Suppressor macrophage treated with lipopolysaccharide for 4 hours (primary cell): ENCODE data around the gene RASGEF1B.

ENCODE experiments used
- DNase-seq: peaks from one replicate; pipeline ENCODE4 v3.0.0-alpha.2; 2020

The RASGEF1B gene

DNA sequence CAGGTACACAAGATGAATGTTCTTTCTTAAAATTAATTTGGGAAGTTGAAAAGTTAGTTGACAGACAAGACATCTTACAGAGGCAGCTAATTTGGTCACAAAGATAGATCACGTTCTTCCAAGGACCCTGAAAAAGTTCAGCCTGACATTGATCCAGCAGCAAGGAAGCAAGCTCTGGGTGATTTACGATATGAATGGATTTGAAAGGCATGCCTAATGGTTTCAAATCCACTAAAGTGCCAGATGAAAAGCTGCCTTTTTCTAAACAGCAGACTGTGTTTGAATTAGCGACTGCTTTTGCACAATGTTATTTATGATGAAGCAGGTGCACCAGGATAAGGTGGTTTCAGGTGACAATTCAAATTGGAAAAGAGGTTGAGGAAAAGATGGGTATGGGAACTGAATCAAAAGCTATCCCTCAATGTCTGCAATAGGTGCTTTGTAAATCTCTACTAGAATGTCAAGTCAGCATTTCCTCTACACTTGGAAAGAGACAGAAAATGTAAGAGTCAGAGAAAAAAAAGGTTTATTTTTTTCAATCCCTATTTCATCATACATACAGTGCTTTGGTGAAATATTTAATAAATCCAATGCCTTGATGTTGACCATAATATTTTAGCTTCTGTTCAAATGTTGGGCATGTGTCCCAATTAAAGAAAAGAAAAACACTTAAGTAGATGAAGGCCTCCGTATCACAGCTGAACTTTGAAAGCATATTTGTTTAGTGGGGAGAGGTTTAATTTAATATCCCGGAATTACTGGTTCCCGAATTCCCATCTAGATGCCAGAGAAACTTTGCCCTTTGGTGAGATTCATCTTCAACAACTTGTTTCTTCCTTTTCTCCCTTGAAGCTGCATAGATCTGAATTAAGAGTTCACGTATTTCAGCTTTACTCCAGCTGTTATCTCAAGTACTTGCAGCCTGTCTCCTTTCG lies 6.0 kb downstream of the RASGEF1B start:
- no peak for DNase-seq

DNA sequence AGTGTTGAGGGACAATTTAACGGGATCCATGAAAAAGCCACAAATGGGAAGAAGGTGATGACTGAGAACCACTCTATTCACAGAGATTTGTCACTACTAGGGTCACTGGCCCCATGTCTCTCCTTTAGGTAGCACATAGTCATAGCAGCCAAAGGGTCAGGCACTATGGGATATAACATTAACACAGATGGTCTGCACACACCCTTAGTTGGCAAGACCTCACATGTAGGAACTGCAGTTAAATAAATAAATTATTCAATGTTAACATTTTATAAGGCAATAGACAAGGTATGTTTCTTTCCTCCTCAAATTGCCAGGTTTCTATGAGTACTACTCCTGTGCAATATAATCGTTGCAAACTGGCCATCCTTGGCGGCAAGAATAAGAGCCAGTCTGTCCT lies 10.9 kb downstream of the RASGEF1B start:
- DNase-seq, result no peak

- DNase-seq, result no peak
These were observed 11.5 kb downstream of the RASGEF1B start for GRCh38 chr4:81460191-81460701.

- no peak for DNase-seq
These were observed 12.5 kb downstream of the RASGEF1B start for GRCh38 chr4:81459228-81459627.

GRCh38 chr4:81457921-81458520 lies 13.7 kb downstream of the RASGEF1B start:
- no peak for DNase-seq

DNA sequence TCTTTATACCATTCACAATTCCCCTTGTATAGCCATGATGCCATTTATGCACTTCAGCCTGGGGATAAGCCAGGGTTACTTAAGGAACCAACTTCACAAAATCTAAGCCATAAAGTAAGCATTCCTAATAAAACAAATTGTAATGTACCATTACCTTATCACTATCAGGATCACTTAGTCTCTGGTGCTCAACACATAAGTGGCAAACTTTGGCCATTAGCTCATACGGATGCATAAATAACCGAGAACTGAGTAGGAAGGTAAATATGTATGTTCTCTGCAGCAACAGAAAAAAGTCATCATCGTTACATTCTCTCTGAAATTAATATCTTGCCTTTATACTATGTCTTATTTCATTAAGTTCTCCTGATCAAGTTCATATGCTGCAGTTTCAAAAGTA lies 14.4 kb downstream of the RASGEF1B start:
- no peak for DNase-seq

GRCh38 chr4:81455897-81456296 lies 15.8 kb downstream of the RASGEF1B start:
- no peak for DNase-seq

GRCh38 chr4:81454948-81455347 lies 16.8 kb downstream of the RASGEF1B start:
- no peak for DNase-seq

DNA sequence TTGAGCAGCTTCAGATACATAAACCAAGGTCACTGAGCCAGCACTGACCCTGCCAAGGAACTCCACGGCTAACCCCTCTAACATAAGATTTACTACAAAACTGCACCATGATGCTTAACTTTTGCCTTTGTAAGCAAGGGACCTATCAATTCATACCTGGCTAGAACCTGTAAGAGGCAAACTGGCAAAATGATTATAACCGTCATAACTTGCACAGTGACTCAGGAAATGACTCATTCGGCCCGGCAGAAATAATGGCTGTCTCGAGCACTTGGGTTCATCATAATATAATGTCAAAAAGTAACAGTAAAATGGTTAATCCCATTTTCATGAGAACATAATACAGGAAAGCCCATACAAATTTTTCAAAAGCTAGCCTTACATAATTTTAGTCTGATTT lies 17.2 kb downstream of the RASGEF1B start:
- no peak for DNase-seq

- no peak for DNase-seq
These were observed 18.7 kb downstream of the RASGEF1B start for GRCh38 chr4:81453024-81453423.

DNA sequence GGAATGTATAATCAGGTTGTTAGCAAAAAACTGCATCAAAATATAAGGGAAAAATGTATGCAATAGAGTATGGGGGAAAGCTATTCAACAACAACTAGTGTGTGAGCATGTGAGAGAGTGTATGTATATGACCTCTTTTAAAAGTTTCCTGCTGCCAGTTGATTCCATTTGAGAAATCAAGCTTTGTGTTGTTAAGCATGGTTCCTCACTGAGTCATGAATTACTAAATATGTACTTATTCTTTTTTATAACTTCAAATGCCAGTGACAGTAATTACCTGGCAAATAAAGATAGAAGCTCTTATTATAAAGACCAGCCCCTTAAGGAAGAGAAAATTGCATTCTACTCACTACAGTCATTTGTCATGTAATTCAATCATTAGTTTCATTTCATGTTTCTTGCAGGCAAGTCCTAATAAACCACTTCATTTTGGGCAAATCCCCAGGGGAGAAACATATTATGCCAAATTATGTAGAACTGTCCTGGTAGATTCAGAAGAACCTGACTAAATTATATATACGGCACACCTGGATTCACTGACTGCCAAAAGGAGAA lies 19.2 kb downstream of the RASGEF1B start:
- DNase-seq, result no peak

DNA sequence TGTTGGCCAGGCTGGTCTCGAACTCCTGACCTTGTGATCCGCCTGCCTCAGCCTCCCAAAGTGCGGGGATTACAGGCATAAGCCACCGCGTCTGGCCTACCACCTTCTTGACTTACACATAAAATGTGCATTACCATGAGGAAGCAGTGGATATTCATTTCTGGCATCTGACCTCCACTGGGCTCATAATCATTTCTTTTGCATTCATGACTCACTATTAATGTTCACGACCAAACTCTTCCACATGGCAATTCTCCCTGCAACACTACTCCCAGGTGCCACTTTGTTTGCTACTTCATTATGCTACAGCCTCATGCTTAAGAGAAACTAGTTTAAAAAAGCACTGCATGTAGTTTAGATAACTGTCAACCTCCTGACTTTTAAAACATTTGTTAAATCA lies 22.7 kb downstream of the RASGEF1B start:
- no peak for DNase-seq

- DNase-seq, result no peak
These were observed 24.0 kb downstream of the RASGEF1B start for GRCh38 chr4:81447566-81448229.

GRCh38 chr4:81446634-81447033 lies 25.1 kb downstream of the RASGEF1B start:
- DNase-seq, result no peak

GRCh38 chr4:81445196-81445595 lies 26.5 kb downstream of the RASGEF1B start:
- no peak for DNase-seq

DNA sequence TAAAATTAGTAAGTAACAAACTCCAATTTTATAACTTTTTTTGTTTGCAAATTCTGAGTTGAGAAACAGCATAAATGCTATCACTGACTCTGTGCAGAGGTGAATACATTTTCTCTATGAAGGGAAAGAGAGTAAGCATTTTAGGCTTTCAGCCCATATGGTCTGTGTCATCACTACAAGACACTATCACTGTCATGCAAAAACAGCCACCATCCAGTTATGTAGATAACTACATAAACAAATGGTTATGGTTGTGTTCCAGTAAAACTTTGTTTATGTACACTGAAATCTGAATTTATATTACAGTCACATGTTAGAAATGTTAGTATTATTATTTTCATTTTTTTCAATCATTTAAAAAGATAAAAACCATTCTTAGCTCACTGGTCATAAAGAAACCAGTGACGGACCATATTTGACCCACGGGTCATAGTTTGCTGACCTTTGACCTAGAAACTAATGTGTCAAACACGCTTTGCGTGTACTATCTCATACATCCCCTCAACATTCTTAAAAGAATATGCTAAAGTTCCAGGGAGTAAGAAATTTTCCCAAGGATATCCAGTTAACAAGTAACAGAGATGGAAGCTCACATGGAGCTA lies 29.1 kb downstream of the RASGEF1B start:
- no peak for DNase-seq

DNA sequence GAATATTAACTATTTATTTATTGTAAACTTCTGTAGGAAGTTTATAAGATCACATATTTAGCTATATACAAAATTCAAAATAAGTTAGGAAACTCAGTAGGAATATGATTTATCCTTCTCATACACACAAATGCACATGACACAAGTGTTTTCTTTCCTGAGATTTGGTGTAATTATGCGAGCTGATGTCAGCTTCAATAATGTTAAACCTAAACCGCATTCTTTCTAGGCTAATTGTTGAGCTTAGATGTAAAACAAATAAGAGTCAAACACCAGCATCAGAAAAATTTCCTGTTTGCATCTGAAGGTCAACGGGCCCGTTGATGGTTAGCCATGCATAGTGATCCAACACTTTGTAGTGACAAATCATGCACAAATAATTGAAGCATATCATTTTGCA lies 30.8 kb downstream of the RASGEF1B start:
- no peak for DNase-seq

- DNase-seq, result no peak
These were observed 34.6 kb downstream of the RASGEF1B start for GRCh38 chr4:81436941-81437574.

DNA sequence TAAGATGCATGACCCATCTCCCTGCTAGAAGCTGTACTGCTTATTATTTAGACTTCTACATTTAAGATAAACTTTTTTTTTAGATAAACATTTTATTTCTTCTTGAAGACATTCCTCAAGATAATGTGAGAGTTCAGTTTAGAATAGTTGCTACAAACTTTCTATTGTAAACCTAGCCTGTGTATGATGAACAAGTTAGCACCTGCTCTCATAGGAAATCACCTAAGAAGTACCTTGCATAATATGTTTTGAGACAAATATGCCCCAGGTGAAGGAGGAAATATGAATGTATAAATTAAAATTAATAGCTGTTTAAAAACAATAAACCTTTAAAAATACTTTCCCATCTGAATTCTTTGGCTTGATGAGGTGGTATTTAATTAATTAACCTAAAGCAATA lies 35.6 kb downstream of the RASGEF1B start:
- no peak for DNase-seq

- no peak for DNase-seq
These were observed 38.9 kb downstream of the RASGEF1B start for GRCh38 chr4:81432825-81433224.

- no peak for DNase-seq
These were observed 39.7 kb downstream of the RASGEF1B start for GRCh38 chr4:81431971-81432370.

DNA sequence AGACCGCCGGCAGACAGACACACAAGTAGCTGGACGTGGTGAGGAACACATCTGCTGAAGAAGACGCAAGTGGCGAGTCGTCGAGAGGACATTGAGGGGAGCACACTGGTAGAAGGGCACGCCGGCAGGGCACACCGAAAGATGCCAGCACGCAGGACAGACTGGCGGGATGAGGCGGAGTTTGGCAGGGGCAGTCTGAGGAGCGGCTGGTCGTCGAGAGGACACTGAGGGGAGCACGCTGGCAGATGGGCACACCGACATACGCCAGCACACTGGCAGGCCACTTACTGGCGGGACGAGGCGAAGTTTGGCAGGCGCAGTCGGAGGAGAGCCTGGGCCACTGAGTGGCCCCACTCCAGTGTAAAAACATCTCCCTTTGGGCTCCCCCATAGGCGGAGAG lies 42.1 kb downstream of the RASGEF1B start:
- DNase-seq, result no peak
